SK-N-MC (cell line): ENCODE measurements around the gene AKAP6.

Source experiments
- EZH2 ChIP-seq: fragments of 200-600 bp; sonication (generic); IDR thresholded peaks from one replicate; pipeline ENCODE4 v1.6.1; 2017; ENCODE audit warnings: antibody characterized with exemption
- FOXP2 ChIP-seq: optimal IDR thresholded peaks from 2 replicates; pipeline ENCODE3; 2011; ENCODE audit warnings: mild to moderate bottlenecking, moderate library complexity; ENCODE audit not compliant: insufficient read depth; ENCODE audit errors: extremely low read length, control extremely low read depth
- POLR2AphosphoS5 ChIP-seq: IDR thresholded peaks from 2 replicates; pipeline ENCODE4 v1.6.1; 2012; ENCODE audit warnings: mild to moderate bottlenecking, low read depth, low read length, borderline replicate concordance

- no peak for TF ChIP-seq POLR2AphosphoS5
- TF ChIP-seq EZH2: no peak
- TF ChIP-seq FOXP2: no peak
Measured at GRCh38 chr14:32701475-32701874, 372.4 kb downstream of the AKAP6 start.
